Measurements from ENCODE around the gene ATRNL1.

Gene ATRNL1

GRCh38 chr10:115915429-115915828 lies 822.3 kb downstream of the ATRNL1 start:
- DNase-seq, result no peak

- no peak for DNase-seq
Measured at GRCh38 chr10:115918812-115919211, 825.6 kb downstream of the ATRNL1 start.

DNA sequence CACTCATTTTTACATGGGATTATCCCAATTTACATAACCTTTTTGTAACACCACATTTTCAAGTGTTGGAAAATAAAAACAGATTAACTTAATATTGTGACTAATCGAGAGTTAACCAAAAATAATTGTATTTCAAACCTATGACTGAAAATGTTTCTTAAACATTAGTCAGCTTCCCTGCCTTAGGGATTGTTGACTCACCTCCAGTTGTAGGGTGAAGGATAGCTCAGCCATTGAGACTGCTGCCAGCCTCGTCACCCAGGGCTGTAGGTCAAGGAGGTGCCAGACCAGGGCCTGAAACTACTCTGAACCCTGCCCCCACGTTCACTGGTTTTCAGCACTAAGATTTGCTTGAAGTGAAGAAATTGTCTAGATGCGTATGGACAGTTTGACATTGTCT lies 828.6 kb downstream of the ATRNL1 start:
- DNase-seq, result peak; percentile 14

GRCh38 chr10:115931309-115931708 lies 838.1 kb downstream of the ATRNL1 start:
- no peak for DNase-seq

GRCh38 chr10:115932099-115932498 lies 838.9 kb downstream of the ATRNL1 start:
- DNase-seq, result no peak

DNA sequence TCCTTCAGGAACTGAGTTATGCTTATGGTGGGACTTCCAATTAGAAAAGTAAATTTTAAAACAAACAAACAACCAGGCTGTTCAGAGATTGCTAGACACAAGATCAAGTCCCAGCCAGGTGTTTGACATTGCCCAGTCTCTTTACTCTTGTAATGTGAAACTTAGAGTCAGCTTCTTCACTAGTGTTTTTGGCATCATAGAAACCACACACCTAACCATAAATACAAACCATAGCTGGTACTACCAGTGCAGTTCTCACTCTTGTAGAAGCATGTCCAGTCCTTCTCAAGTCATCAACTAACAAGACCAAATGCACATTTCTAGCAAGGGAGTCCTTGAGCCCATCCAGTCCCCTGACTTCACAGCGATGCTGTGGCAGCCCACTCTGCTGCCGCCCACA lies 839.9 kb downstream of the ATRNL1 start:
- DNase-seq, result no peak

DNA sequence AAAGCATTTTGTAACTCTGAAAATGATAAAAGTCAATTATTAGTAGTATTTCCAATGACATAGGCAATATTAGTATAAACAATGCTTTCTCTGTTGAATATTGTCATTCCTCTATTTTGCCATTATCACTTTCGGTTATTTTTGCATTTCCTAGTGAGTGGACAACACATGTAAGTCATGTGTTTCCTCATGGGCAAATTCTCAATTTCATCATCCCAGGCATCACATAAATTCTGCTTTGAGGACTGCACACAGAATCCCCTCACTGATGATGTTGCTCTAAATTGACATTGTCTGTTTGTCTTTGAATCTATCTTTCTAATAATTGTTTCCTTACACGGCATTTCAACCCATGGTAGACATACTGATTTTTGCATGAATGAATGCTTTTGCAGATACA lies 842.6 kb downstream of the ATRNL1 start:
- DNase-seq, result no peak

GRCh38 chr10:115936926-115937767 lies 844.0 kb downstream of the ATRNL1 start:
- no peak for DNase-seq

- DNase-seq, result no peak
Measured at GRCh38 chr10:115937768-115938056, 844.5 kb downstream of the ATRNL1 start.

- DNase-seq, result no peak
Measured at GRCh38 chr10:115939101-115939854, 846.1 kb downstream of the ATRNL1 start.

DNA sequence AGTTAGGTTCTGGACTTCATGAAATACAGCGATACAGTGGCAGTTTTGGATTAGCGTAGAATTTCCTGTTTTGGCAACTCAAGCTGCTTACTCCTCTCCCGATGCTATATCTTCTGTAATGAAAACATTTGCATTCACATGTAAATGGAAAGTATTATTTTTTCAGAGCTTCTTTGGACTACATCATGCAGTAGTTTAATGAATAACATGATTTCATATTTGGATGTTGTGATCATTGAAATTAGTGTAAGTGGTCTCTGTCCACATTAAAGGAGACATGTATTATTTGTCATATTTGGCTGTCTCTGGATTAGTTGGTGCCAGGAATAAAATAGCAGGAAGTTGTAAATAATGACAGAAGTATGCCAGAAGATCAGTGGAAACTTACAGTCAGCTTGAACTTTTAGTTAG lies 848.2 kb downstream of the ATRNL1 start:
- DNase-seq, result no peak

DNA sequence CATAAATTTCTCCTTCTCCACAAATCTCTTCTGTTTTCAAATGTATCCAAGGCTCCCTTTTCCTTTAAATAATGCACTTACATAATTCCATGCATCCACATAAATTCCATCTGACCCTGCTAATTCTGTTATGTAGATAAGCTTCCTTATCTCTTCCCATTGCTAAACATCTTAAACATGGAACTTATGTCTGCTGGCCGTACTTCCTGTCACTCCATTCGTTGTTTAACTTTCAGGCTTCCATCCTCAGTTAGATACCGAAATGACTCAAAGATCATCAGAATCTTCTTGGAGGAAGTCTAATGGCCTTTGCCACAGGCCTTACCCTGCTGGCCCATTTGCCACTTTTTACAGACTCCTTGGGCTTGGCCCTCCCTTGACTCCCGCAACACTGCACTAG lies 848.9 kb downstream of the ATRNL1 start:
- no peak for DNase-seq

DNA sequence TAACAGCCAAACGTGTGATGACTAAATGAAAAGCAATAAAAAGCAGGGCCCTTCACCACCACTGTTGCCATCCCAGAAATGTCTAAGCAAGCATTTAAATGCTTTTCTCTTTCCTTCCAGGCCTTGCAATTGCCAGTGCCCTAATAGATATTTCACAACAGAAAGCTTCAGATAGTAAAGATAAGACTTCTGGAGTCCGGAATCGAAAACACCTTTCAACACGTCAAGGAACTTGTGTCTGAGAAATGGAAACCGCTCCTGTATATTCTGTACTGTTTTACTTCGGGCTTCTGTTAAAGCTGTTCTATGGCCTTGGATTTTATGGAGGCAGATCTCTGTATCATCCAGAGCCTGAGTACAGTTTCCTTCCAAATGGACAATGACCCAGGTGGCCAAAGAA lies 851.4 kb downstream of the ATRNL1 start:
- DNase-seq, result no peak

DNA sequence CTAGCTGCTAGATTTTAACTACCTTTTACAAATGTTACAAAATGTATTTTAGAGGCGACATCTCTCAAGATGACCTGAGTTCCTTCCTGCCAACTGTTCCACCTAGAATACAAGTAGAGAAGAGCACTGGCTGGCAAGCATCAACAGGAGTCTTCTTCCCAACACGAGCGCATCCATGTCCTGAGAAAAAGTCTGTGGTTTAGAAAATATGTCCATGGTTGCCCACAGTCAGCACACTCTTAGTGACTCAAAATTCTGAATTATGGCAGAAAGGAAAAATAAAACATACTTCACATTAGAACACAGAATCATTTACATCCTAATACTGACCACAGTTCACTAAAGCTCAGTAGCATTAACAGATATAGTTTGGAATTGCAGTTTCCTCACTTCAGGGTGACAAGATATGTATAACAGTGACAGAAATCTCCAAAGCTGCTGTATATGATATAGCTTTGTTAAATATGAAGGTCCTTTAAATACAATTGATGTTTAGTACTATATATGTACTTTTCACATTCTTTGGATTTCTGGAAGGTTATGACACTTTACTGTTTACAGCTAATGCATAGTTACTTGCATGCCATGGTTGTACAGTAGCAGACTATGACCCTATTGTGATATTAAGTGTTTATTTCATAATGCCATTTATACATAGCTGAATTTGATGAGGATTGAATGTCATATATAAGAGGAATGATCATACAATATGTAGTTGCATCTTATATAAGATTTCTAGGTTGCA lies 852.7 kb downstream of the ATRNL1 start:
- DNase-seq, result no peak

GRCh38 chr10:115947104-115947503 lies 853.9 kb downstream of the ATRNL1 start:
- DNase-seq, result no peak

DNA sequence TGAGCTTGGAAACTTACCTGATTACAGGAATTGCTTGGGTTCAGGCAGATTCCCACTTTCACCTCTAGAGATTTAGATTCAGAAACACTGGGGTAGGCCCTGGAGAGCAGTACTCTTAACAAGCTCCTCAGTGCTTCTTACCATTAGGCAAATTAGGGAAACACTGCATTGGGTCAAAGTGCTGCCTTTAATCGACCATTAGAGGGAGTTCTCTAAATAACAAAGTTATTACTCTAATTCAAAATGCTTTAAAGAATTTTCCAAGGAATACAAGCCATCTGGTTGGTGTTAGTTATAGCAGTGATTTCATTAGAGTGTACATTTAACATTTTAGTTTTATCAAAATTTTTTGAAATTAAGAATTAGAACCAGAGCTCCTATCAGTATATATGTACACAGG lies 855.3 kb downstream of the ATRNL1 start:
- no peak for DNase-seq

- no peak for DNase-seq
Measured at GRCh38 chr10:115949282-115949844, 856.2 kb downstream of the ATRNL1 start.

- no peak for DNase-seq
Measured at GRCh38 chr10:115950320-115950719, 857.2 kb downstream of the ATRNL1 start.

DNA sequence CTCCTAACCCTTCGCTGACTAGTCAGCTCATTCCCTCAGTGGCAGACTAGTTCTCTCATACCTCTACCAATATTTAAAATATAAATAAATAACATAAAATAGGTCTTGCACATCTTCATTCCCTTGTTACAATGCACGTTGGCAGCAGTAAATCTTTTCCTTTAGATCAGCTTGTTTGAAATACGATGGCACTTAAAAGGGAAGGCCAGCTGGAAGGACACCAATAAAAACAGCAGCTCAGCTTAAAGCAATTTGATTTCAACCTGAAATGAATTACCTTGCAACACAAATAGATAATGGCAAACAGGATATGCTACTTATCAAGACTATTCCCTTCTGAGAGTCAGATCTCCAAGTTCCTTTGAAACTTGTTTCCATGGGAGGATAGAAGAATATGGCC lies 858.1 kb downstream of the ATRNL1 start:
- DNase-seq, result no peak

DNA sequence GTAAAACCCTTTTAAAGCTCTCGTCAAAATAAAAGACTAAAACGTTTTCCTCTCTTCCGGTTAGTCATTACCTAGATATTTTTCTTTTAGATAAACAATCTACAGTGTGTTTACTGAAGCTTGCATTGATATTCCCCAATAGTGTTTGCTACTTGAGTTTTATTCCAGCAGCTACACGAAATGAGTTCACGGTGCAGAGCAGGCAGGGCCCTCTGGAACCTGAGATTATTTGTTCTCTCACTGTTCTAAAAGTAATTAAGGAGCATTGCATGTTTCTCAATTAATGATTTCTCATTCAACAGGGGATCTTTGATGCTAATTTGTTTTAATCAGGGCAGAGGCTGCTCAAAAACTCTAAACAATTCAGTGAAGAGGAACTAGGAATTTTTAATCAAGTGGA lies 860.1 kb downstream of the ATRNL1 start:
- no peak for DNase-seq

DNA sequence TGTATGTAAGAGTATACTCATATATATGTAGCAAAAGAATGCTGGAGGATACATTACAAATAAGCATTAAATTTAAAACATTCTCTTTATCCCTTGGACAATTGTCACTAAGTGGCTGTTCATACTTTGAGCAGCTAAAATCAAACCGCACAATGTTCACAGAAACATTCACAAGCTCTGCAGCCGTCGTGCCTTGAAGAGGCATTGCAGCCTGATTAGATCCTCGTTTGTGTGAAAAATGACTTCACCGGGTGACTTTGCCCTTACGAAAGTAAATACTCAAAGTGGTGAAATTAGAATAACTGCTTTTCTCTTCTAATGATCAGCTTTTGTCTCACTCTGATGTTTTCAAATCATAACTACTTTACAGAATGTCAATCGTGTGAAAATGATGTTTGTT lies 860.8 kb downstream of the ATRNL1 start:
- no peak for DNase-seq

DNA sequence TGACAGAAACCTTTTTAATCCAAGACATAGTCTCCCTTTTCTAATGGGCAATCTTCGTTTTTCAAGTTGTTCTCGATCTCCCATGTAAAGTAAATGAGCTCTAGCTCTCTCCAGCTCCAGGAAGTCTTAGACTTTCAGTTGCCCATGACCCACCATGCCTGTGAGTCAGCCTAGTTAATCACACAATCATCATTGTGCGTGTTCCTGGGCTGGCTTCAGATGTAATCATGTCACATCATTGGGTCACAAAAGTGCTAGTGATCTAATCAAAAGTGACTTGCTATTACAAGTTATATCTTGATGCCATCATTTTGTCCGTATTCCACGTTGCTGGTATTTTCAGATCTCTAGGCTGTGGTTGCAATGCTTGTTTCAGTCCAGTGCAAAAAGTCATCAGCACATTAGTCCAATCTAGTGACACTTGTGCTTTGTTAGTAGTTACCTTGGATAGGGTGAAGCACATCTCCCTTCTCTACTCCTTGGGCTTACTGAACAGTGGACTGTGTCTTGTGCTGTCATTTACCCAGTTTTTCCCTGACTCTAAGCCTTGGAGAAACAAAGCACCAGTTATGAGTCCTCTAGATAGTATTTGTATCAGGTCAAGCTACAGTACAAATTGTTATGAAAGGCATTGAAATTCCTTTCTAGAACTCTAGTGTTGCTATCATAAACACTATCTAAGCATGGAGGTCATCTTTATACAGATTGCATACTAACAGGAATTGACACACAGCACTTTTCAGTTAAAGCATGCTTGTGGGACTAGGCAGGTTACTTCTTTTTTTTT lies 863.3 kb downstream of the ATRNL1 start:
- DNase-seq, result no peak

GRCh38 chr10:115957012-115957399 lies 863.8 kb downstream of the ATRNL1 start:
- no peak for DNase-seq
